GM12873 (cell line): Measurements from ENCODE around the gene MYL12A.

Experiments
- TF ChIP-seq, protein P1 (sequence below): IDR thresholded peaks from 2 replicates; pipeline ENCODE4 v1.5.1; 2012; ENCODE audit warnings: low read depth, mild to moderate bottlenecking, moderate library complexity, low read length, control low read depth; ENCODE audit not compliant: insufficient read depth; ENCODE audit errors: missing control alignments

MYL12A gene

DNA sequence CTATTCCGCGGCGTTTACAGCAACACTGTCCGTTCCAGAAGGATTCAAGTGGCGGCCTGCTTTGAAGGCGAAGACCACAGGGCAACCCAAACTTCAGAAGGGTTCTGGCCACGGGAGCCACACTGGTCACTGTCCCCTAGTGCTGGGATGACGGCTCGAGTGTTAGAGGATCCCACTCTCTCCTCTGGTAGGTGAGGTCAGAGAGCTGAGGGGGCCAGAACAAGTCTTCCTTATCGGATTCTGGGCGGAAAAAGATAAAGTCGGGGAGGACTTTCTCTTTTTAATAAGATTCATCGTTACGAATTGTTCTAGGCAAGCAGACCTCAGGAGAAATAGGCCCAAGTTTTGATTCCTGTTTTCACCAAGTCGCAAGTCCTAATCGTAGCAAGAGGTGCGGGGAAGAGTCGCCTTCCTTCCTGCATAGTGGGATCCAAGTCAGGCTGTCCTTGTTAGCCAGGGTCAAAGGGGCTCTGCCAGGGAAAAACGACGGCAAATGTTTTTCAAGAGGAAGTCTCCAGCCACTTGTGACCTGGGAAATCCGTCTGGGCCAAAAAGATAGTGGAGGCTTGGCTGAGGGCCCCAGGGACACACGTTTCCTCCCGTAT, 864 bp upstream of the MYL12A start:
- TF ChIP-seq, protein P1, sequence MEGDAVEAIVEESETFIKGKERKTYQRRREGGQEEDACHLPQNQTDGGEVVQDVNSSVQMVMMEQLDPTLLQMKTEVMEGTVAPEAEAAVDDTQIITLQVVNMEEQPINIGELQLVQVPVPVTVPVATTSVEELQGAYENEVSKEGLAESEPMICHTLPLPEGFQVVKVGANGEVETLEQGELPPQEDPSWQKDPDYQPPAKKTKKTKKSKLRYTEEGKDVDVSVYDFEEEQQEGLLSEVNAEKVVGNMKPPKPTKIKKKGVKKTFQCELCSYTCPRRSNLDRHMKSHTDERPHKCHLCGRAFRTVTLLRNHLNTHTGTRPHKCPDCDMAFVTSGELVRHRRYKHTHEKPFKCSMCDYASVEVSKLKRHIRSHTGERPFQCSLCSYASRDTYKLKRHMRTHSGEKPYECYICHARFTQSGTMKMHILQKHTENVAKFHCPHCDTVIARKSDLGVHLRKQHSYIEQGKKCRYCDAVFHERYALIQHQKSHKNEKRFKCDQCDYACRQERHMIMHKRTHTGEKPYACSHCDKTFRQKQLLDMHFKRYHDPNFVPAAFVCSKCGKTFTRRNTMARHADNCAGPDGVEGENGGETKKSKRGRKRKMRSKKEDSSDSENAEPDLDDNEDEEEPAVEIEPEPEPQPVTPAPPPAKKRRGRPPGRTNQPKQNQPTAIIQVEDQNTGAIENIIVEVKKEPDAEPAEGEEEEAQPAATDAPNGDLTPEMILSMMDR = no peak

DNA sequence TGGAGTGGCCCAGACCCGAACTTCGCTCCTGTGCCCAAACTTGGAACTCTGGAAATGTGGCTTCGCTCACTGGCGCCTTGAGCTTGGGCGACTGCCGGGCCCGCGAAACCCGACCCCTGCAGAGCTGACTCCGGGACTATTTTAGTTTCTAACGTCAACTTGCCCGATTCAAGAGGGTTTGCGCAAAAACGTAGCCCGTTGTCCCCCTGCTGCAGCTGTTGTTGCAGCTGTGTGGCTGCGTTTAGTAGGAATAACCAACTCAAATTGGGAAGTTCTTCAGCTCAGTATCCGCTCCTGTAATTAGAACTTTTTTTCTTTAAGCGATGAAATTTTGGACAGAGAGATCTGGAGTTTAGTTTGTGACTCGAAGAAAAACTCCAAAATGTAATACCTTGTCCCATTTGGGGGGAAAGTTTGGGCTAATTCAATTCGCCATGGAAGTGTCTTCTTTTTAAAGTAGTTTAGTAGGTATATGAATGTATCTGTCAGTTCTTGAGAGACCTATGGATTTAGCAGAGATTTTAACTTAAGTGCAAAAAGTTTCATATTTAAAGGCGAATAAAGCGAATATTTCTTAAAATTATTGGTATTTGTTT, 559 bp downstream of the MYL12A start:
- TF ChIP-seq, protein P1 = no peak

DNA sequence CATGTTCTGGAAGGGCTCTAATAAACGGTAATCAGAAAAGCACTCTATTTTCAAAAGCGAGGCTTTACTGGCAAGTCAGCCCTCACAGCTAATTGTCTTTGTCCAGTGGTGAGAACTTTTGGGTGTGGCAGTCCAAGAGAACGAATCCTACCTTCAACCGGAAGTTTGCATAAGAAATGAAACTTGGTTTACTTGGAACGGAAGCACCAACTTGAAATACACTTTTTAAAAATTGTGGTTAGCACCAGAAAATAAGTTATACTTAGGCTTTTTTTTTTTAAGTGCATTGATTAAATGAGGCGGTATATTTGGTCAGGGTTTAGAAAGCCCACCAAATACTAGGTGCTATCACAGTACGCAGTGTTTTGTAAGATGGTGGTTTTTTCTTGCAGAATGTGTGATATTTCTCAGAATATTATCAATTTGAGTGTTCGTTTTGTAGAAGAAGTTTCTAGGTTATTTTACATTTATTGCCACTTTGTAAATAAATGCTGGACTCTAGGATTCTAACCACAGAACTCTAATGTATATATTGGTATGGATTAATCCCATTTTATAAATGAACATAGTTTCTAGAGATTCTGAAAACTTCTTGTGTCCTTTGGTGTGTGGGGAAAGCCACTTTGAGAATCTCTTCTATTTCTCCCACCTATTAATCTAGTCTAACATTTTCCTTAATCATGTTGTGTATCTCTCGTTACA, 1.2 kb downstream of the MYL12A start:
- TF ChIP-seq, protein P1 = no peak

DNA sequence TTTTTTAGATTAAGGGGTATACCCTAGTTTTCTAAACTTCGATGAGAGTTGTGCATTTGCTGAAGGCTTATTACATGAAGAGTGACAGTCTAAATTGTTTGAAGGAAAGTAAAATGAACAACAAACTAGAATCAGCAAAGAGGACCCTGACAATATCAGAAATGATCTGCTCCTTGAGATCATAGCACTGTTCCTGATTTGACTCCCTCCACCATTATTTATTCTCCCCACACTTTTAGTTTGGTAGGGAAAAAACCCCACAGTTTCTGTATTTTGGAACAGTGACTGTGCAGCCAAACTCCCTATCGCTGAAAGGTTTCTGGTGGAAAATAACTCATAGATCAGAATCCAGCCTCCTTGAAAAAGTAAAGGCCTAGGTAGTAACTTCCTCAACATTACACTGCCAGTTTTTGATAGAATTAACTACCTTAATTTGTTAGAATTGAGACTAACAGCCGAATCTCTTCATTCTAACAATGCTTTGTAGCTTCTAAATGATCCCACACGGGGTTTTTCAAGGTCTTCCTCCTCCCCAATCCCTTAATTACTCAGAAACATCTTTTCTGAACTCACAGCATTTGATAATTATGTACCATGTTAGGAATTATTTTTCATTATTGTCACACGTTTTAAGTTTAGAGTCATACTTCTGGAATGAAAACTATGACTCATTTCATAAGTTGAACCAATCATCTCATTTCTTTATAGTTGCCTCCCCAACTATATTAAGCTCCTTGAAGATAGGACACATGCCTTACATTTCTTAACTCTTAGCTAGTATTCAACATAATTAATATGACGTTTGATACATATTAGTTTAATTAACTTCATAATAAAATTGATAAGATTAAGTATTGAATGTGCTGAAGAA, 2.9 kb downstream of the MYL12A start:
- TF ChIP-seq, protein P1 = no peak

DNA sequence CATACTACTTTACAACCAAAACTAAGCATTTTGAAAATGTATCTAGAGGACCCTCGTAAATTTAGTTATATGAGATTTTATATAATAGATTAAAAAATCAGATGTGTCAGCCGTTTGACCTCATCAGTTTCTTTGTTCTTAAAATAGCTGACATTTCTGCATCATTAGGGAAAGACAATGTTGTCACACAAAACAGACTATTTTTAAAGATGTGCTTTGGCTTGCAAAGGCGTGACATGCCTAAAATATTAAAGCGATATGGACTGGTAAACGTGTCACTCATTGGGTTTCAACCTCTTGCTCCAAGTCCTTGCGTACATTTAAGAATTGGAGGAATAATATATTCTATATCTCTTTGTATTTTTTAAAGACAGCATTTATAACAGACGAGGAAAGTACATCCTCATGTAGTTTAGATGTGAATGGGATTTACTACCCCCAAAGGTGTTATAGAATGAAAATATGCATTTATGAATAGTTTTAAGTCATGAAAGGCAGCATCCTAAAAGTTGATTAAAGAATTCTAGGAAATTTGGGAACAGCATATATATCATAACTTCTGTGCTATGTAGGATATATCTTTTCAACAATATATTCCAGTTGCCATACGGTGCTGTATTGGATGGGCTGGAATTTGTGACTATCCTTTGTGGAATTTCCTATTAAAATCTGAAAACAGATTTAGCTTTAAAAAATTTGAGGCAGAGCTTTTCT, 3.8 kb downstream of the MYL12A start:
- TF ChIP-seq, protein P1 = no peak

DNA sequence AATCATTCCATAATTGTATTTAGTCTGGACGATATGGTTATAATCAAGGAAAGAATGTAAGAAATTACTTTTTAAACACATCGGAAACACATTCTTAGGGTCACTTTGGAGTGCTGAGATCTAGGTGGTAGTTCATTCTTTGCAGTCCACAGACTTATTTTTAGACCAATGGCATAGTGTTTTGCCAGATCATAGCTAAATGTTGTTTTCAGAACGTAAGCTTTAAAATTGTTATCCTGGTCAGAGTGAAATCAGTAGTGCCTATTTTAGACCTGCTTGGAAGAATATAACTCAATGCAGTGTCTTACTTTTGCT, 4.3 kb downstream of the MYL12A start:
- TF ChIP-seq, protein P1 = no peak
